Measurements from ENCODE around the gene COG7.
"Not testable (repeated sequence)": the region's sequence is repeated elsewhere in the genome, so short reads cannot be mapped to it uniquely, and the experiment has no call there.

COG7 gene

DNA sequence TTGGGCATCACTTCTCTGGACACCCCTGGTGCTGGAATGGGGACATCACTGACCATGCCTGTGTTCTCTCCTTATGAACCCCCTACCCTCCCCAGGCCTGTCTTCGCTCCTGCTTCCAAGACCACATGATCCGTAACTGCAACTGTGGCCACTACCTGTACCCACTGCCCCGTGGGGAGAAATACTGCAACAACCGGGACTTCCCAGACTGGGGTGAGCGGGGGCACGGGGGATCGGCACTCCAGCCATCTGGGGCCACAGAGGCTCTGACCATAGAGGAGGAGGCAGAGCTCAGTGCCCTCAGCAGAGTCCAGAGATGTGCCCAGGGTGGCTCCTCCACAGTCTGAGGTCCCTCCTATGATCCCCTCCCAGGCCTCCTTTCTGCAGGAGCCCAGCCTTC lies 77.3 kb downstream of the COG7 start:
- H3K4me3 ChIP-seq (ENCODE audit: low read length in 2 of 2) = no peak overlapping the region
- peaks cover 3% of the 10 kb centered on the region in 2 donors for H3K27me3 ChIP-seq (ENCODE audit: control insufficient read depth in 1 of 2, insufficient read depth in 2 of 2, low read length in 2 of 2)
- no peaks in the 10 kb centered on the region for H3K4me1 ChIP-seq (ENCODE audit: control insufficient read depth, insufficient read depth, low read length)
- H3K9me3 ChIP-seq (ENCODE audit: control insufficient read depth in 2 of 2, low read length in 2 of 2) = no peaks in the 10 kb centered on the region
- no peaks in the 10 kb centered on the region for H3K36me3 ChIP-seq (ENCODE audit: control insufficient read depth in 2 of 2, insufficient read depth in 2 of 2, low read length in 2 of 2)
- no peak overlapping the region for H3K9ac ChIP-seq (ENCODE audit: low read length in 2 of 2)
- no peak overlapping the region for H3K27ac ChIP-seq (ENCODE audit: low read length)

DNA sequence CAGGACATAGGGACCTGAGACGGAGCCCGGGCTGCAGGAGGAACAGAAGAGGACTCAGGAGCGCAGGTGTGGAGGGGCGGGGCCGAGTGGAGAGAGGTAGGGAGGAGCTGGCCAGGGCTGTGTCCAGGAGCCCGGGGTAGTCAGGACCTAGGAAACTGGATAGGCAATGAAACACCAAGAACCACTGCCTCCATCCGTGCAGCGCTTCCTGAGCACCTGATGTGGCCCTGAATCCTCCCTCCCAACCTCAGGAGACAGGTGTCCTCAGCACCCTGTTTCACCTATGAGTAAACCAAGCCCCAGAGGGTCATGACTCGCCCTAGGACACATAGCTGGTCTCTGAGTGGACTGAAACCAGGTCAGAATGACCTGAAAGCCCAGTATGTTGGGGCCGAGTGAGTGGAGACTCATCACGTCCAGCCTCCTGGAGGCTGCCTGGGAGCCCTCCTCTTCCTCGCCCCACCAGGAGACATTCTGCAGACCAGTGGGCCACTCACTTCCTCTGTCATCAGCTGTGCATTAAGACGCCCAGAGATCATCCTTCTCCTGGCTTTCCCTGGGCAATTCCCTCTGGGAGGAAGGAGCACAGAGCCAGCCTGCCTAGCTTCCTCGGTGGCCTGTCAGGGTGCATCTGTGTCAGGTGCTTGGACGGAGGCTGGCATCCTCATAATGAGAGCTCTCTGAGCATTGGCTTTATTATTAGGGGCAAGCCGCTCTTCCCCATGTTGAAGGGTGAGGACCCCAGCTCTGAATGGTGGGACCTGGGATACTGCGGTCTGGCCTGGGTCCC lies 78.1 kb downstream of the COG7 start:
- H3K27me3 ChIP-seq (ENCODE audit: control insufficient read depth in 1 of 2, insufficient read depth in 2 of 2, low read length in 2 of 2) = peaks cover 3 to 8% of the 10 kb centered on the region in 2 donors
- H3K9ac ChIP-seq (ENCODE audit: low read length in 2 of 2) = no peak overlapping the region
- no peak overlapping the region for H3K4me3 ChIP-seq (ENCODE audit: low read length in 2 of 2)
- no peaks in the 10 kb centered on the region for H3K4me1 ChIP-seq (ENCODE audit: control insufficient read depth, insufficient read depth, low read length)
- no peak overlapping the region for H3K27ac ChIP-seq (ENCODE audit: low read length)
- no peaks in the 10 kb centered on the region for H3K9me3 ChIP-seq (ENCODE audit: control insufficient read depth in 2 of 2, low read length in 2 of 2)
- no peaks in the 10 kb centered on the region for H3K36me3 ChIP-seq (ENCODE audit: control insufficient read depth in 2 of 2, insufficient read depth in 2 of 2, low read length in 2 of 2)

DNA sequence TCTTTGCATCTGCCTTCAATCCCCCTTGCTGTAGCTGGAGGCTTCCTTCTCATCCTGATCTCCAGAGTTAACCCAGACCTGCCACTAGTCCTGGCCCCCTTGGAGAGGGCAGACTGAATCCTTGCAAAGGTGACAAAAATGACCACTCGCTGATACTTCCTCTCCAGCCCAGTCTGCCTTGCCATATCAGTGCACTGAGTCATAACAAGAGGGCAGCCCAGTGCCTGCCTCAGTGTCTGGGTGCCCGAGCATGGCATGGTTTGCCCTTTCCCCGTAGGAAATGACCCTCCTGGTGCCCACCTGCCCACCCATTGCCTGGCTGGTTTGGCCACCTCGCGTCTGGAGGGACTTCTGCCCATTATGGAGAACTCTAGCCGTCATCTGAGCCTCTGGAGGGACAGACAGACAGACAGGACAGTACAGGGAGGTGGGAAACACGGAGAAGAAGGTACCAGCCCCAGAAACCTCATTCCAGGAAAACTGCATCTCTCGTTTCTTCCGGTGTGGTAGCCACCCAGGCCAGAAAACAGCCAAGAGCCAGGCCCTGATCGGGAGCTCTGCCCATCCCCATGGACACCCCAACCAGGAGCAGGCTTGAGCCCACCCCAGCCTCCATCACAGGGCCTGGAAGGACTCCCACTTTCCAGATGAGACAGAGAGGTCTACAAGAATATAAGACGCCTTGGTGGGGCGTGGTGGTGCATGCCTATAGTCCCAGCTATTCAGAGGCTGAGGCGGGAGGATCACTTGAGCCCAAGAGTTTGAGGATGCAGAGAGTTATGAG lies 79.4 kb downstream of the COG7 start:
- Histone ChIP-seq H3K9me3 (ENCODE audit: control insufficient read depth in 2 of 2, low read length in 2 of 2) (no peaks in the 10 kb centered on the region), H3K4me3 (ENCODE audit: low read length in 2 of 2) (no peak overlapping the region), H3K9ac (ENCODE audit: low read length in 2 of 2) (no peak overlapping the region), H3K36me3 (ENCODE audit: control insufficient read depth in 2 of 2, insufficient read depth in 2 of 2, low read length in 2 of 2) (no peaks in the 10 kb centered on the region), H3K27ac (ENCODE audit: low read length) (no peak overlapping the region), H3K27me3 (ENCODE audit: control insufficient read depth in 1 of 2, insufficient read depth in 2 of 2, low read length in 2 of 2) (peaks cover 3 to 8% of the 10 kb centered on the region in 2 donors), H3K4me1 (ENCODE audit: control insufficient read depth, insufficient read depth, low read length) (no peaks in the 10 kb centered on the region)

DNA sequence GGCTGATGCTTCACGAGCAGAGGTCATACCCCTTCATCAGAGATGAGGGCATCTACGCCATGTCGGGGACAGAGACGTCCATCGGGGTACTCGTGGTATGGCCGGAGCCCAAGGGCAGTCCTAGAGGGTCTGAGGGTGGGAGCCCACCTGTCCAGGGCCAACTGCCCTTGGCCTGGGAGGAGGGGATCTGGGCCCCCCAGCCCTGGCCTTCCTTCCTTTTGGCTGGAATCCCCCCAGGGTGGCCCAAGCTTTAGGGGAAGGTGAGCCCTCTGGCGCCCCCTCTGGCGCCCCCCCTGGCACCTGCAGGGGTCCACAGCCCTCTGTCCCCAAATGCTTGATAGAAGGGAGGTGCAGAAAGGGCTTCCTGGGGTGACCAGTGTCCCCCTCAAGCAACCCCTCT lies 81.6 kb downstream of the COG7 start:
- no peak overlapping the region for H3K9ac ChIP-seq (ENCODE audit: low read length in 2 of 2)
- no peak overlapping the region for H3K27ac ChIP-seq (ENCODE audit: low read length)
- no peak overlapping the region for H3K4me3 ChIP-seq (ENCODE audit: low read length in 2 of 2)
- H3K36me3 ChIP-seq (ENCODE audit: control insufficient read depth in 2 of 2, insufficient read depth in 2 of 2, low read length in 2 of 2) = no peaks in the 10 kb centered on the region
- H3K9me3 ChIP-seq (ENCODE audit: control insufficient read depth in 2 of 2, low read length in 2 of 2) = no peaks in the 10 kb centered on the region
- H3K27me3 ChIP-seq (ENCODE audit: control insufficient read depth in 1 of 2, insufficient read depth in 2 of 2, low read length in 2 of 2) = peaks cover 3 to 8% of the 10 kb centered on the region in 2 donors
- H3K4me1 ChIP-seq (ENCODE audit: control insufficient read depth, insufficient read depth, low read length) = no peaks in the 10 kb centered on the region

DNA sequence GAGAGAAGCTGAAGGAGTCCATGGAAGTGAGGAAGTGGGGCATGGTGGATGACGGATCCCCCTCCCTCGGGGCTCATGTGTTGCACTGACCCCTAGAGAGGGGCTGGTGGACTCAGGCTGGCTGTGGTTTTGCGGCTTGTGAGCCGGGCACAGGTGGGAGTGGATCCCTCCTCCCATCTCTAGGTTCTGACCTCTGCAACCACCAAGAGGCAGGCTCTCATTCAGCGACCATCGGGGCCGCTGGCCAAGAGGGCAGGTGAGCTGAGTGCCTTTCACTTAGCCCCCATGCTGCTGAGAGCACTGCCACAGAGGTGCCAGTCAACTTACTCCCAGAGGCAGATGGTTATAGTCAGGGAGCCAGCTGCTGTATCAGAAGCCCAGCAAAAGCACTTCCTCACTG lies 83.6 kb downstream of the COG7 start:
- Histone ChIP-seq H3K27ac (ENCODE audit: low read length) (no peak overlapping the region), H3K9ac (ENCODE audit: low read length in 2 of 2) (no peak overlapping the region), H3K4me1 (ENCODE audit: control insufficient read depth, insufficient read depth, low read length) (peaks cover 2% of the 10 kb centered on the region), H3K27me3 (ENCODE audit: control insufficient read depth in 1 of 2, insufficient read depth in 2 of 2, low read length in 2 of 2) (peaks cover 3 to 5% of the 10 kb centered on the region in 2 donors), H3K4me3 (ENCODE audit: low read length in 2 of 2) (no peak overlapping the region), H3K36me3 (ENCODE audit: control insufficient read depth in 2 of 2, insufficient read depth in 2 of 2, low read length in 2 of 2) (no peaks in the 10 kb centered on the region), H3K9me3 (ENCODE audit: control insufficient read depth in 2 of 2, low read length in 2 of 2) (no peaks in the 10 kb centered on the region)

DNA sequence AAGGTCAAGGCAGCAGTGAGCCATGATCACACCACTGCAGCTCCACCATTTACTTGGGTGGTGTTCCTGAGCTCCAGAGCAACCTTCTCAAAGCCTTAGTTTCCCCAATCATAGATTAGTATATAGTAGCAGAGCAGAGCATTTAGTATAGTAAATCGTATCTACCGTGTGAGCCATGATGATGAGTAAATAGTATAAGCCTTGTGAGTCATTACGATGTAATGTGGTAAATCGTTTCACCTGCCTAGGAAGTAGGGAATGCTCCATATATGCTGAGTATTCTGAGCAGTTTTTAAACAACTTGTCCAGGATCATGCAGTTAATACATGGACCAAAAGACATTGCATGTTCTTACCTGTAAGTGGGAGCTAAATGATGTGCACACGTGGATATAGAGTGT lies 84.5 kb downstream of the COG7 start:
- no peak overlapping the region for H3K9ac ChIP-seq (ENCODE audit: low read length in 2 of 2)
- no peak overlapping the region for H3K27ac ChIP-seq (ENCODE audit: low read length)
- peaks cover 3 to 5% of the 10 kb centered on the region in 2 donors for H3K27me3 ChIP-seq (ENCODE audit: control insufficient read depth in 1 of 2, insufficient read depth in 2 of 2, low read length in 2 of 2)
- H3K4me3 ChIP-seq (ENCODE audit: low read length in 2 of 2) = no peak overlapping the region
- peaks cover 2% of the 10 kb centered on the region for H3K4me1 ChIP-seq (ENCODE audit: control insufficient read depth, insufficient read depth, low read length)
- H3K36me3 ChIP-seq (ENCODE audit: control insufficient read depth in 2 of 2, insufficient read depth in 2 of 2, low read length in 2 of 2) = no peaks in the 10 kb centered on the region
- H3K9me3 ChIP-seq (ENCODE audit: control insufficient read depth in 2 of 2, low read length in 2 of 2) = no peaks in the 10 kb centered on the region

DNA sequence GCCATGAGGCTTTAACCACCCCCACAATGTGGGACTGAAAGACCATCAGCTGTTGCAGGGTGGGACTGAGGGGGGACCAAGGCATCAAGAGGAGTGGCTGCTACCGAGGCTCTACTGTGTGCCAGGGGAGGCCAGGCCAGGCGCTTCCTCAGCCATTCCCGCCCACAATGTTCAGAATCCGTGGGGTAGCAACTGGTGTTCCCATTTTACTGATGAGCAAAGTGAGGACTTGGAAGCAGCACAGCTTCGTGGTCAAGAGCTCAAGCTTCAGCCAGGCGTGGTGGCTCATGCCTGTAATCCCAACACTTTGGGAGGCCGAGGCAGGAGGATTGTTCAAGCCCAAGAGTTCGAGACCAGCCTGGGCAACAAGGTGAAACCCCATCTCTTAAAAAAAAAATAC lies 85.0 kb downstream of the COG7 start:
- Histone ChIP-seq H3K4me3 (ENCODE audit: low read length in 2 of 2) (no peak overlapping the region), H3K9me3 (ENCODE audit: control insufficient read depth in 2 of 2, low read length in 2 of 2) (no peaks in the 10 kb centered on the region), H3K9ac (ENCODE audit: low read length in 2 of 2) (no peak overlapping the region), H3K36me3 (ENCODE audit: control insufficient read depth in 2 of 2, insufficient read depth in 2 of 2, low read length in 2 of 2) (no peaks in the 10 kb centered on the region), H3K4me1 (ENCODE audit: control insufficient read depth, insufficient read depth, low read length) (peaks cover 2% of the 10 kb centered on the region), H3K27me3 (ENCODE audit: control insufficient read depth in 1 of 2, insufficient read depth in 2 of 2, low read length in 2 of 2) (peaks cover 3 to 5% of the 10 kb centered on the region in 2 donors), H3K27ac (ENCODE audit: low read length) (no peak overlapping the region)

DNA sequence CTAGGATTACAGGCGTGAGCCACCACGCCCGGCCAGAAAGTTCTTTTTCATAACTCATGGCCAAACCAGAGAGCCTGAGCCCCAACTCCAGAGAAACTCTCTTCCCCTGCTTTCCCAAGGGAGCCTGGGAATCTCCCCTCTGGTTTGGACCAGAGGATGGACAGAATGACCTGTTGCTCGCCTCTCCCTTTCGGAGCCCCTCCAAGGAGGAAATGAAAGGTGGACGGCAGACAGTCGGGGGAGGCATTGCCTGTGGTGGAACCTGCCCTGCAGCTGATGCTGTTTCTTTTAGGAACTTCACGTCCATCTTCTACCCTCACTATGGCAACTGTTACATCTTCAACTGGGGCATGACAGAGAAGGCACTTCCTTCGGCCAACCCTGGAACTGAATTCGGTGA lies 85.4 kb downstream of the COG7 start:
- H3K9me3 ChIP-seq (ENCODE audit: control insufficient read depth in 2 of 2, low read length in 2 of 2) = no peaks in the 10 kb centered on the region

DNA sequence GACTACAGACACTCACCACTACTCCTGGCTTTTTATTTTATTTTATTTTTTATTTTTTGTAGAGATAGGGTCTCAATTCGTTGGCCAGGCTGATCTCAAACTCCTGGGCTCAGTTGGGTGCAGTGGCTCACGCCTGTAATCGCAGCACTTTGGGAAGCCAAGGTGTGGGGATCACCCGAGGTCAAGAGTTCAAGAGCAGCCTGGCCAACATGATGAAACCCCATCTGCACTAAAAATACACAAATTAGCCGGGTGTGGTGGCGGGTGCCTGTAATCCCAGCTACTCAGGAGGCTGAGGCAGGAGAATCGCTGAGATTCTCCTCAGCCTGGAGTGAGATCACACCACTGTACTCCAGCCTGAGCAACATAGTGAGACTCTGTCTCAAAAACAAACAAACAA lies 86.6 kb downstream of the COG7 start:
- H3K27ac ChIP-seq (ENCODE audit: low read length); H3K9me3 ChIP-seq (ENCODE audit: control insufficient read depth in 2 of 2, low read length in 2 of 2); H3K36me3 ChIP-seq (ENCODE audit: control insufficient read depth in 2 of 2, insufficient read depth in 2 of 2, low read length in 2 of 2); H3K27me3 ChIP-seq (ENCODE audit: control insufficient read depth in 1 of 2, insufficient read depth in 2 of 2, low read length in 2 of 2); H3K9ac ChIP-seq (ENCODE audit: low read length in 2 of 2); H3K4me3 ChIP-seq (ENCODE audit: low read length in 2 of 2); H3K4me1 ChIP-seq (ENCODE audit: control insufficient read depth, insufficient read depth, low read length): not testable (repeated sequence)

More for the DNA sequence above, 85.4 kb downstream of the COG7 start:
- no peaks in the 10 kb centered on the region for H3K36me3 ChIP-seq (ENCODE audit: control insufficient read depth in 2 of 2, insufficient read depth in 2 of 2, low read length in 2 of 2)
- H3K4me3 ChIP-seq (ENCODE audit: low read length in 2 of 2) = no peak overlapping the region
- peaks cover 3 to 5% of the 10 kb centered on the region in 2 donors for H3K27me3 ChIP-seq (ENCODE audit: control insufficient read depth in 1 of 2, insufficient read depth in 2 of 2, low read length in 2 of 2)
- no peak overlapping the region for H3K9ac ChIP-seq (ENCODE audit: low read length in 2 of 2)
- H3K27ac ChIP-seq (ENCODE audit: low read length) = no peak overlapping the region
- peaks cover 2% of the 10 kb centered on the region for H3K4me1 ChIP-seq (ENCODE audit: control insufficient read depth, insufficient read depth, low read length)

DNA sequence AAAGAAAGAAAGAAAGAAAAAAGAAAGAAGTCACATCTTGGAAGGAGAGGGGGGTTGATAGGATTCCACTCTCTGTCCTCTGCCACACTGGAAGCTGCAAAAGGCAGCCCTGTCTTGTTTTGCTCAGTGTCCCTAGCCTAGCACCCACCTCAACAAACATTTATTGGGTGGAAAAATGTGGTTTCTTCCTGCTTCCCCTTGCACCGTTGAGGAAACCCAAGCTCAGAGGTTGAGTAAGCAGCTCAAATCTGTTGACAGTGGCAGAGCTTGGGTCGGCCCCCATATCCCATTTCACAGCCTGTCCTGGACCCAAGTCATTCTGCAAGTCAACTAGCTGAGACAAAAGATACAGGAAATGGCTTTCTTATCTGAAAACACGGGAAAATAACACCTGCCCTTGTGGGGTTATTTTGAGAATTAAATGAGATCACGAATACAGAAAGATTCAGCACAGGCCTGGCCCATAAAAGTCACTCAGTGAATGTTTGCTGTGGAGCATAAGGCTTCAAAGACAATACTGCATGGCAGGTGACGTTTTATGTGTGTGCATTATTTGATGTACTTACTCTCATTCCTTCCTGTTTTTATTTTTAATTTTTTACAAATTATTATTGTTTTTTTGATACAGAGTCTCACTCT lies 87.3 kb downstream of the COG7 start:
- no peaks in the 10 kb centered on the region for H3K9me3 ChIP-seq (ENCODE audit: control insufficient read depth in 2 of 2, low read length in 2 of 2)
- H3K27me3 ChIP-seq (ENCODE audit: control insufficient read depth in 1 of 2, insufficient read depth in 2 of 2, low read length in 2 of 2) = peaks cover 0 to 5% of the 10 kb centered on the region in 2 donors
- no peaks in the 10 kb centered on the region for H3K36me3 ChIP-seq (ENCODE audit: control insufficient read depth in 2 of 2, insufficient read depth in 2 of 2, low read length in 2 of 2)
- no peak overlapping the region for H3K4me3 ChIP-seq (ENCODE audit: low read length in 2 of 2)
- no peak overlapping the region for H3K27ac ChIP-seq (ENCODE audit: low read length)
- peaks cover 2% of the 10 kb centered on the region for H3K4me1 ChIP-seq (ENCODE audit: control insufficient read depth, insufficient read depth, low read length)
- no peak overlapping the region for H3K9ac ChIP-seq (ENCODE audit: low read length in 2 of 2)

All from stomach smooth muscle (tissue), 2 donors.